ENCODE results near the gene NAV2. TPM values are rescaled to one million over a fixed set of nuclear protein-coding genes. Genes with fewer than 3 reads are reported as not detected.
A peak's percentile ranks its signal among the peaks of the same experiment; 100 is the strongest.

Gene NAV2
- total RNA-seq, 2 donors from 2014 or later: 26.4 to 35.5 TPM

GRCh38 chr11:19820100-19820499 is 107.5 kb downstream of the NAV2 start:
- ATAC-seq (no peak), DNase-seq (no peak)
- no peak for TF ChIP-seq POLR2A (IDR thresholded peaks at IDR 0.05)
- TF ChIP-seq, protein P1, sequence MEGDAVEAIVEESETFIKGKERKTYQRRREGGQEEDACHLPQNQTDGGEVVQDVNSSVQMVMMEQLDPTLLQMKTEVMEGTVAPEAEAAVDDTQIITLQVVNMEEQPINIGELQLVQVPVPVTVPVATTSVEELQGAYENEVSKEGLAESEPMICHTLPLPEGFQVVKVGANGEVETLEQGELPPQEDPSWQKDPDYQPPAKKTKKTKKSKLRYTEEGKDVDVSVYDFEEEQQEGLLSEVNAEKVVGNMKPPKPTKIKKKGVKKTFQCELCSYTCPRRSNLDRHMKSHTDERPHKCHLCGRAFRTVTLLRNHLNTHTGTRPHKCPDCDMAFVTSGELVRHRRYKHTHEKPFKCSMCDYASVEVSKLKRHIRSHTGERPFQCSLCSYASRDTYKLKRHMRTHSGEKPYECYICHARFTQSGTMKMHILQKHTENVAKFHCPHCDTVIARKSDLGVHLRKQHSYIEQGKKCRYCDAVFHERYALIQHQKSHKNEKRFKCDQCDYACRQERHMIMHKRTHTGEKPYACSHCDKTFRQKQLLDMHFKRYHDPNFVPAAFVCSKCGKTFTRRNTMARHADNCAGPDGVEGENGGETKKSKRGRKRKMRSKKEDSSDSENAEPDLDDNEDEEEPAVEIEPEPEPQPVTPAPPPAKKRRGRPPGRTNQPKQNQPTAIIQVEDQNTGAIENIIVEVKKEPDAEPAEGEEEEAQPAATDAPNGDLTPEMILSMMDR (IDR thresholded peaks at IDR 0.05): no peak
- intact Hi-C loops (cut with DNase I): no loop called here
- 72 to 75% methylated on average over 1 of the region's 1 CpG for WGBS, 2 donors
- H3K9me3 ChIP-seq: no peaks in the 10 kb centered on the region
- peak overlapping the region; percentile 15 to 70 (median 60) for H3K27ac ChIP-seq
- H3K36me3 ChIP-seq (replicated peaks in 1 of 2; ENCODE audit: insufficient read depth in 1 of 2, low read depth in 2 of 2): no peaks in the 10 kb centered on the region
- peaks cover 45% of the 10 kb centered on the region for H3K4me1 ChIP-seq
- H3K4me3 ChIP-seq: no peak overlapping the region
- no peaks in the 10 kb centered on the region for H3K27me3 ChIP-seq

DNA sequence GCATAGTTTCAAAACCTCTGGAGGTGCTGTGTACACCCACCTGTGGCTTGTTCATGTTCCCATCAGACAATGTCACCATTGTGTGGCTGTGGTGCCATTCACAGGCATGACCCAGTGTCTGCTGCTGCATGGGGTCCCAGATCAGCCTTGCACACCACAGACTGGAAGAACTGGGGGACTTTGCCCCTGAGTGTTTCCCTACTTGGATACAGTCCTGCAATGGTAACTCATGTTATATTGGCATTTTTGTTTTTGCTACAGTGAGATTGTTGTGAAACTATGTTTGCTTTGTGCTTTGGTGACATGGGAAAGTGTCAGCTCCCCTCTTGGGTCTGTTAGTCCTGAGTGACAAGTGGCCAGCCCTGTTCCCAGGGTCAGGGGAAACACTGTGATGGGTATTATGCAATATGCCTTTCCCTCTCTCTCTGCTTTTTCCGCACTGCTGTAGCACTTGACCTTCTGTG is 108.8 kb downstream of the NAV2 start:
- Histone ChIP-seq H3K9me3 (no peaks in the 10 kb centered on the region), H3K4me3 (no peak overlapping the region), H3K36me3 (replicated peaks in 1 of 2; ENCODE audit: insufficient read depth in 1 of 2, low read depth in 2 of 2) (no peaks in the 10 kb centered on the region), H3K27ac (peak overlapping the region; percentile 47 to 70 (median 64)), H3K4me1 (peaks cover 32% of the 10 kb centered on the region), H3K27me3 (no peaks in the 10 kb centered on the region)
- no peak for TF ChIP-seq POLR2A (IDR thresholded peaks at IDR 0.05)
- TF ChIP-seq, protein P1 (IDR thresholded peaks at IDR 0.05): no peak
- ATAC-seq (peak; percentile 89), DNase-seq (peak; percentile 47 to 81 (median 73))
- intact Hi-C loops (cut with DNase I): no loop called here
- WGBS, 2 donors: 7 to 16% methylated on average over 1 of the region's 1 CpG

- intact Hi-C loops (cut with DNase I): no loop called here
- ATAC-seq: no peak
- TF ChIP-seq POLR2A (IDR thresholded peaks at IDR 0.05): no peak
- WGBS, 2 donors: 69 to 79% methylated on average over 3 of the region's 3 CpGs
- H3K36me3 ChIP-seq (replicated peaks in 1 of 2; ENCODE audit: insufficient read depth in 1 of 2, low read depth in 2 of 2): no peaks in the 10 kb centered on the region
- no peak for DNase-seq
- no peaks in the 10 kb centered on the region for H3K9me3 ChIP-seq
- no peaks in the 10 kb centered on the region for H3K27me3 ChIP-seq
- H3K27ac ChIP-seq: peak overlapping the region; percentile 47 to 70 (median 64)
- no peak overlapping the region for H3K4me3 ChIP-seq
- H3K4me1 ChIP-seq: peaks cover 35% of the 10 kb centered on the region
These were observed 109.4 kb downstream of the NAV2 start for GRCh38 chr11:19821993-19822392.

- H3K9me3 ChIP-seq: no peaks in the 10 kb centered on the region
- ATAC-seq (no peak), DNase-seq (no peak)
- no peaks in the 10 kb centered on the region for H3K27me3 ChIP-seq
- H3K4me3 ChIP-seq: no peak overlapping the region
- peaks cover 35% of the 10 kb centered on the region for H3K4me1 ChIP-seq
- peak overlapping the region in 2 of 4 donors; percentile 67 to 70 for H3K27ac ChIP-seq
- intact Hi-C loops (cut with DNase I): no loop called here
- no peaks in the 10 kb centered on the region for H3K36me3 ChIP-seq (replicated peaks in 1 of 2; ENCODE audit: insufficient read depth in 1 of 2, low read depth in 2 of 2)
- TF ChIP-seq POLR2A (IDR thresholded peaks at IDR 0.05): no peak
- TF ChIP-seq, protein P1 (IDR thresholded peaks at IDR 0.05): no peak
These were observed 109.9 kb downstream of the NAV2 start for GRCh38 chr11:19822531-19822930.

DNA sequence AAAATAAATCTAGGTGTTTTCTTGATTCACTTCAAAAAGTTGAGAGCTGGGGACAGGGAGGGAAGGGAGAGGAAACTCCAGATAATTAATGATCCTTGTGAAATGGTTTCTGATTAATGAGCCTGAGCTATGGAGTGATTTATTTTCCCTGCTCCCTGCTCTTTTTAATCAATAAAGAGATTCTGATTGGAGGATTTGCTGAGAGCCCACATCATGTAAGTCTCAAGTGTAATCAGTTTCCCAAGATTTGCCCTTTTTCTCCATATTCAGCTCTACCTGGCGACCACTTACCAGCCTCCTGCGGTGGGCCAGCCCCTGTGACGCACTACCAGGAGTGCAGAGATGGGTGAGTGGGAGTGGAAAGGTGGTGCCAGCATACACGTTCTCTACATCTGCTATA is 114.0 kb downstream of the NAV2 start:
- no peak for TF ChIP-seq POLR2A (IDR thresholded peaks at IDR 0.05)
- TF ChIP-seq, protein P1 (IDR thresholded peaks at IDR 0.05): no peak
- no peak for ATAC-seq
- Histone ChIP-seq H3K36me3 (replicated peaks in 1 of 2; ENCODE audit: insufficient read depth in 1 of 2, low read depth in 2 of 2) (no peaks in the 10 kb centered on the region), H3K27me3 (no peaks in the 10 kb centered on the region), H3K9me3 (no peaks in the 10 kb centered on the region), H3K4me1 (peaks cover 26% of the 10 kb centered on the region), H3K4me3 (no peak overlapping the region), H3K27ac (peak overlapping the region; percentile 33 to 62 (median 47))
- no peak for DNase-seq
- intact Hi-C loops (cut with DNase I): no loop called here
- WGBS, 2 donors: 65% methylated on average over 4 of the region's 4 CpGs

Data from body of pancreas (tissue), 4 donors.